SK-N-SH (cell line): ENCODE measurements around the gene FAM217A. TPM values are rescaled to one million over a fixed set of nuclear protein-coding genes. Genes with fewer than 3 reads are reported as not detected.

Experiments used
- CTCF ChIA-PET: fragments of 300-600, 350-600 bp; formaldehyde crosslinking; extraction: SDS; loops from one replicate; lab custom pipeline; 2021; lab: Yijun Ruan, JAX
- POLR2A ChIA-PET: fragments of 350-600 bp; sonication (Branson Sonifier 250); formaldehyde crosslinking; extraction: SDS; loops from one replicate; lab custom pipeline; 2020; ENCODE audit warnings: antibody characterized with exemption, inconsistent platforms; lab: Yijun Ruan, JAX
- DNase-seq: peaks from one replicate; pipeline ENCODE4 v3.0.0; 2012
- H2AFZ ChIP-seq: fragments of 200-600 bp; sonication (generic); 2 replicates; pipeline ENCODE4 v1.8.1; 2016; ENCODE audit warnings: antibody characterized with exemption, mild to moderate bottlenecking, low read depth
- H3F3A ChIP-seq: fragments of 200-600 bp; sonication (generic); replicated peaks from 2 replicates; pipeline ENCODE3; 2016; ENCODE audit warnings: antibody characterized with exemption, mild to moderate bottlenecking; ENCODE audit not compliant: insufficient read depth
- H3K27ac ChIP-seq, 2 experiments: fragments of 200-500 bp in 1 of 2; fragments of 200-600 bp in 1 of 2; sonication (Bioruptor generic) in 1 of 2; sonication (generic), shearing (Covaris generic) in 1 of 2; 2 replicates each; pipeline versions ENCODE4 v1.5.1 to v1.6.1; 2014 to 2016; ENCODE audit warnings: low read depth in 2 of 2, inconsistent platforms in 1 of 2, low read length in 1 of 2, mild to moderate bottlenecking in 1 of 2, mixed read lengths in 1 of 2
- H3K27me3 ChIP-seq: fragments of 200-600 bp; sonication (generic), shearing (Covaris generic); 2 replicates; pipeline ENCODE4 v1.6.1; 2016; ENCODE audit warnings: mixed run types; ENCODE audit not compliant: insufficient read depth
- H3K36me3 ChIP-seq, 2 experiments: fragments of 200-500 bp in 1 of 2; fragments of 200-600 bp in 1 of 2; sonication (Bioruptor generic) in 1 of 2; sonication (generic) in 1 of 2; replicated peaks in 1 of 2; 2 replicates each; pipeline versions ENCODE3 to v1.5.1; 2014 to 2016; ENCODE audit warnings: low read length in 1 of 2, mild to moderate bottlenecking in 1 of 2; ENCODE audit not compliant: insufficient read depth in 2 of 2, control insufficient read depth in 1 of 2
- H3K4me1 ChIP-seq, 2 experiments: fragments of 200-500 bp in 1 of 2; fragments of 200-600 bp in 1 of 2; sonication (Bioruptor generic) in 1 of 2; sonication (generic), shearing (Covaris generic) in 1 of 2; 2 replicates each; pipeline versions ENCODE4 v1.5.1 to v1.6.1; 2014 to 2016; ENCODE audit warnings: low read depth in 1 of 2, low read length in 1 of 2, mixed run types in 1 of 2; ENCODE audit not compliant: insufficient read depth in 2 of 2, control insufficient read depth in 1 of 2
- H3K4me2 ChIP-seq: fragments of 200-600 bp; sonication (generic), shearing (Covaris generic); 2 replicates; pipeline ENCODE4 v1.6.1; 2017; ENCODE audit warnings: mixed run types
- H3K4me3 ChIP-seq, 2 experiments: fragments of 200-500 bp in 1 of 2; fragments of 200-600 bp in 1 of 2; sonication (Bioruptor generic) in 1 of 2; sonication (generic), shearing (Covaris generic) in 1 of 2; 2 replicates each; pipeline versions ENCODE4 v1.5.1 to v1.8.1; 2014 to 2016; ENCODE audit warnings: low read depth in 2 of 2, inconsistent platforms in 1 of 2, low read length in 1 of 2, mild to moderate bottlenecking in 1 of 2, mixed read lengths in 1 of 2, moderate library complexity in 1 of 2
- H3K79me2 ChIP-seq: fragments of 200-600 bp; sonication (generic); 2 replicates; pipeline ENCODE4 v1.8.1; 2017; ENCODE audit warnings: mild to moderate bottlenecking; ENCODE audit not compliant: insufficient read depth
- H3K9ac ChIP-seq: fragments of 200-600 bp; sonication (generic); 2 replicates; pipeline ENCODE4 v1.6.1; 2017; ENCODE audit warnings: mixed run types
- H3K9me2 ChIP-seq: fragments of 200-600 bp; sonication (generic); 2 replicates; pipeline ENCODE4 v1.6.1; 2017; ENCODE audit warnings: mixed run types
- H3K9me3 ChIP-seq: fragments of 200-600 bp; sonication (generic); 2 replicates; pipeline ENCODE4 v1.6.1; 2017; ENCODE audit warnings: mixed run types, mild to moderate bottlenecking, moderate library complexity
- H4K20me1 ChIP-seq: fragments of 200-600 bp; sonication (generic); 2 replicates; pipeline ENCODE4 v1.6.1; 2017; ENCODE audit warnings: mild to moderate bottlenecking, mixed run types; ENCODE audit not compliant: insufficient read depth
- CHD2 ChIP-seq: fragments of 150-350 bp; IDR thresholded peaks from 2 replicates; pipeline ENCODE4 v1.6.1; 2018; ENCODE audit warnings: low read length; ENCODE audit not compliant: partially characterized antibody
- EP300 ChIP-seq, 2 experiments: IDR thresholded peaks; 2 replicates each; pipeline versions ENCODE4 v1.4.0 to v1.6.1; 2012; ENCODE audit warnings: borderline replicate concordance in 1 of 2, low read depth in 1 of 2, low read length in 1 of 2
- EZH2phosphoT487 ChIP-seq: fragments of 200-600 bp; sonication (generic); IDR thresholded peaks from 2 replicates; pipeline ENCODE4 v1.6.1; 2017; ENCODE audit warnings: low read depth, mixed run types, mild to moderate bottlenecking, antibody characterized with exemption, moderate library complexity, borderline replicate concordance
- FOXJ3 ChIP-seq: sonication (generic); formaldehyde crosslinking; IDR thresholded peaks from 2 replicates; pipeline ENCODE4 v1.5.1; 2020; ENCODE audit warnings: mild to moderate bottlenecking, missing genetic modification reagents
- FOXM1 ChIP-seq: IDR thresholded peaks from 2 replicates; pipeline ENCODE4 v1.4.0; 2012; ENCODE audit warnings: low read depth, mild to moderate bottlenecking
- MEF2A ChIP-seq: IDR thresholded peaks from 2 replicates; pipeline ENCODE4 v1.4.0; 2012; ENCODE audit warnings: low read depth, borderline replicate concordance
- PBX3 ChIP-seq: IDR thresholded peaks from 2 replicates; pipeline ENCODE4; 2012
- POLR2AphosphoS5 ChIP-seq: IDR thresholded peaks from 2 replicates; pipeline ENCODE4 v1.6.1; 2012; ENCODE audit warnings: low read depth, low read length
- RAD21 ChIP-seq: IDR thresholded peaks from 2 replicates; pipeline ENCODE4 v1.6.1; 2012; ENCODE audit warnings: mild to moderate bottlenecking, low read length
- RCOR1 ChIP-seq: fragments of 150-350 bp; IDR thresholded peaks from 2 replicates; pipeline ENCODE4 v1.6.1; 2017; ENCODE audit warnings: antibody characterized with exemption, low read length
- RFX5 ChIP-seq: IDR thresholded peaks from 2 replicates; pipeline ENCODE4 v1.6.1; 2012; ENCODE audit warnings: mild to moderate bottlenecking, improper control_type of control experiment, low read length
- RXRA ChIP-seq: IDR thresholded peaks from 2 replicates; pipeline ENCODE4 v1.4.0; 2012; ENCODE audit warnings: low read depth, mild to moderate bottlenecking, borderline replicate concordance
- SIN3A ChIP-seq: IDR thresholded peaks from 2 replicates; pipeline ENCODE4 v1.6.1; 2012; ENCODE audit warnings: low read depth, mild to moderate bottlenecking, low read length, moderate library complexity, borderline replicate concordance
- SMC3 ChIP-seq: IDR thresholded peaks from 2 replicates; pipeline ENCODE4 v1.6.1; 2012; ENCODE audit warnings: low read depth, low read length, improper control_type of control experiment
- TAF1 ChIP-seq: IDR thresholded peaks from 2 replicates; pipeline ENCODE4 v1.6.1; 2012; ENCODE audit warnings: low read depth, mild to moderate bottlenecking, low read length, moderate library complexity, borderline replicate concordance
- TCF12 ChIP-seq: IDR thresholded peaks from 2 replicates; pipeline ENCODE4 v1.4.0; 2012
- TEAD4 ChIP-seq: IDR thresholded peaks from 2 replicates; pipeline ENCODE4 v1.4.0; 2012; ENCODE audit warnings: mild to moderate bottlenecking, borderline replicate concordance; ENCODE audit not compliant: insufficient read depth
- ZBTB33 ChIP-seq: IDR thresholded peaks from 2 replicates; pipeline ENCODE4 v1.4.0; 2012; ENCODE audit warnings: low read depth, borderline replicate concordance
- polyA plus RNA-seq, 3 experiments: library from polyadenylated mRNA; depleted of rRNA; stranded (reverse); fragments of >200 nt; gene quantifications; 2 replicates each; pipeline ENCODE4 v1.2.3, GENCODE V29; 2012

FAM217A gene
- polyA plus RNA-seq, 1 of the 3 experiments (the other 2 are of a cell fraction), result not detected

GRCh38 chr6:4041480-4041879, 37.5 kb downstream of the FAM217A start:
- peak; percentile 14 for DNase-seq
- no peak overlapping the region for H2AFZ ChIP-seq
- H4K20me1 ChIP-seq, result peaks cover 11% of the 10 kb centered on the region
- peaks cover 6% of the 10 kb centered on the region for H3F3A ChIP-seq
- TF ChIP-seq TAF1, result no peak
- no peak for TF ChIP-seq FOXM1
- TF ChIP-seq SMC3, result no peak
- no peak for TF ChIP-seq RFX5
- TF ChIP-seq MEF2A, result no peak
- TF ChIP-seq RAD21, result no peak
- no peak for TF ChIP-seq PBX3
- TF ChIP-seq FOXJ3 (CRISPR knock-in tag), result no peak
- no peak for TF ChIP-seq EZH2phosphoT487
- no peak for TF ChIP-seq RXRA
- TF ChIP-seq EP300 (IDR thresholded peaks at IDR 0.05; ENCODE audit: borderline replicate concordance in 1 of 2, low read depth in 1 of 2, low read length in 1 of 2), result no peak
- no peak for TF ChIP-seq TEAD4
- TF ChIP-seq ZBTB33, result no peak
- TF ChIP-seq CHD2, result no peak
- no peak for TF ChIP-seq RCOR1
- no peak for TF ChIP-seq SIN3A
- TF ChIP-seq POLR2AphosphoS5, result no peak
- TF ChIP-seq TCF12, result no peak
- no peak overlapping the region for H3K4me3 ChIP-seq
- no peaks in the 10 kb centered on the region for H3K9me2 ChIP-seq
- H3K4me2 ChIP-seq, result no peak overlapping the region
- peaks cover 78% of the 10 kb centered on the region for H3K79me2 ChIP-seq
- no peak overlapping the region for H3K9ac ChIP-seq
- POLR2A ChIA-PET, result no interaction called here
- peaks cover 74 to 84% of the 10 kb centered on the region in 2 experiments for H3K36me3 ChIP-seq
- no peaks in the 10 kb centered on the region for H3K9me3 ChIP-seq
- no peak overlapping the region for H3K27ac ChIP-seq
- CTCF ChIA-PET, result no interaction called here
- 0 out of 4 replicates have a peak, but pooled peaks cover 0 to 2% of the 10 kb centered on the region in 2 experiments for H3K4me1 ChIP-seq
- no peaks in the 10 kb centered on the region for H3K27me3 ChIP-seq
